GM18873 (cell line): ENCODE results near the gene DGKI.

Experiments
- ATAC-seq: cut with Tn5 transposase; IDR thresholded peaks from one replicate; pipeline ENCODE4 v1.9.1; 2021; ENCODE audit warnings: mild to moderate bottlenecking, moderate library complexity, moderate number of reproducible peaks; ENCODE audit not compliant: unreplicated experiment, low FRiP score

DGKI gene

GRCh38 chr7:137628216-137628615 lies 218.6 kb downstream of the DGKI start:
- no peak for ATAC-seq

GRCh38 chr7:137626469-137627067 lies 220.2 kb downstream of the DGKI start:
- ATAC-seq, result no peak

GRCh38 chr7:137625197-137625596 lies 221.6 kb downstream of the DGKI start:
- no peak for ATAC-seq

- ATAC-seq, result no peak
Observed at GRCh38 chr7:137619181-137619580, 227.6 kb downstream of the DGKI start.

GRCh38 chr7:137618748-137619147 lies 228.0 kb downstream of the DGKI start:
- no peak for ATAC-seq

- ATAC-seq, result no peak
Observed at GRCh38 chr7:137613006-137613525, 233.7 kb downstream of the DGKI start.

GRCh38 chr7:137611606-137612005 lies 235.2 kb downstream of the DGKI start:
- no peak for ATAC-seq

GRCh38 chr7:137609500-137609899 lies 237.3 kb downstream of the DGKI start:
- ATAC-seq, result no peak

GRCh38 chr7:137606061-137606674 lies 240.6 kb downstream of the DGKI start:
- no peak for ATAC-seq

- no peak for ATAC-seq
Observed at GRCh38 chr7:137603043-137603442, 243.7 kb downstream of the DGKI start.

- ATAC-seq, result no peak
Observed at GRCh38 chr7:137601642-137602041, 245.1 kb downstream of the DGKI start.

- ATAC-seq, result no peak
Observed at GRCh38 chr7:137597856-137598255, 248.9 kb downstream of the DGKI start.

- no peak for ATAC-seq
Observed at GRCh38 chr7:137593115-137593711, 253.6 kb downstream of the DGKI start.

- peak; percentile 74 for ATAC-seq
Observed at GRCh38 chr7:137592232-137592896, 254.4 kb downstream of the DGKI start.

- no peak for ATAC-seq
Observed at GRCh38 chr7:137591421-137591837, 255.3 kb downstream of the DGKI start.

GRCh38 chr7:137590756-137591305 lies 255.9 kb downstream of the DGKI start:
- ATAC-seq, result no peak

- no peak for ATAC-seq
Observed at GRCh38 chr7:137590071-137590755, 256.6 kb downstream of the DGKI start.

- ATAC-seq, result no peak
Observed at GRCh38 chr7:137587326-137587725, 259.4 kb downstream of the DGKI start.

GRCh38 chr7:137585591-137585990 lies 261.2 kb downstream of the DGKI start:
- no peak for ATAC-seq

GRCh38 chr7:137583172-137583571 lies 263.6 kb downstream of the DGKI start:
- no peak for ATAC-seq
